ENCODE measurements around the gene TUBGCP3.

DNA sequence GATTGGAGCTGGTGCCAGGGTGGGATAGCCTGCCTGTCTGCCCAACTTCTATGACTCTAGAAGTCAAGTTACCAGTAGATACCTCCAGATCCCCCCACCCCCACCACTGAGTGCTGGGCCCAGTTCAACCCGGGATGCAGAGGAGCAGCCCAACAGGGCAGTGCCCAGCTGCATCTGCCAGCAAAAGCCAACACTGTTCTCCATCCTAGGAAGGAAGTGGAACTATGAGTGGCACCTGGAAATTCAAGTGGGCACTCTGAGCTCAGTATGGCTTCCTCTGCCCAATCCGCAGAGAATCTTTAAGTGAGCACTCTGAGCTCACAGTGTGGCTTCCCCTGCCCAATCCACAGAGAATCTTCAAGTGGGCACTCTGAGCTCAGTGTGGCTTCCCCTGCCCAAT is 14.2 kb downstream of the TUBGCP3 start:
- TF ChIP-seq CTCF (IDR thresholded peaks at IDR 0.05; ENCODE audit: insufficient read depth, low read length, poor library complexity, severe bottlenecking) (no peak), EZH2phosphoT487 (conservative IDR thresholded peaks at IDR 0.05; ENCODE audit: low read length) (no peak)

Measured in SU-DHL-6 (cell line).